ENCODE results near the gene ZBTB39. TPM values are rescaled to one million over a fixed set of nuclear protein-coding genes. Genes with fewer than 3 reads are reported as not detected.

The ZBTB39 gene
- total RNA-seq, 1 experiment from 2014 or later: 31.2 TPM

DNA sequence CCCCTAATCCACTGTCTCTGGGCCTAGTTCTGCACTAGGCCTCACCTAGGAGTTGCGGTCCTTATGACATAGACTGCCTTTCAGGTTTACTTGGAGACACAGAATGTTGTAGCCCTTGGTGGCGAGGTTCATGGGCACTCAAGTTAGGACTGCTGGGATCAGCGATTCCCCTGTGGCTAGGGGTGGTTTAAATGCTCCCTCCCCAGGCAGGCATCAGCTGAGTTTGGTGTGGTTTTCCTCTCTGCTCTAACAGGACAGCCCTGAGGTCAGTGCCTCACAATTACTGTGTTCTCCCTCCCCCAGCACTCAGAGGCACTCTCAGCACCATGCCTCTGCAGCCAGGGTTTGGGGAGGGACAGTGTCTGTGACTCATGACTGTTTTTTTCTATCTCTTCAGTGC, 26.7 kb downstream of the ZBTB39 start:
- Histone ChIP-seq H3K56ac (ENCODE audit: insufficient read length, low read depth, low read length) (no peak overlapping the region), H2BK120ac (ENCODE audit: low read depth, low read length, poor library complexity, severe bottlenecking) (no peak overlapping the region), H3K27ac (ENCODE audit: insufficient read length, low read depth, low read length) (no peak overlapping the region), H3T11ph (ENCODE audit: low read length) (no peak overlapping the region), H3K9me3 (ENCODE audit: control insufficient read depth, low read depth, low read length) (no peaks in the 10 kb centered on the region), H4K8ac (replicated peaks; ENCODE audit: insufficient read length, low read depth, low read length) (no peak overlapping the region), H4K20me1 (ENCODE audit: control insufficient read depth, insufficient read depth, insufficient read length) (no peaks in the 10 kb centered on the region), H3K4me1 (ENCODE audit: insufficient read depth, low read length) (no peaks in the 10 kb centered on the region), H2BK20ac (ENCODE audit: low read depth, low read length, poor library complexity, severe bottlenecking) (no peak overlapping the region), H2BK15ac (ENCODE audit: low read depth, low read length) (no peak overlapping the region), H3K79me1 (ENCODE audit: insufficient read depth, low read depth, low read length, poor library complexity, severe bottlenecking) (no peaks in the 10 kb centered on the region), H2AFZ (ENCODE audit: low read length) (no peak overlapping the region), H3K27me3 (ENCODE audit: insufficient read depth, low read length) (no peaks in the 10 kb centered on the region), H3K23ac (ENCODE audit: insufficient read length, low read depth, low read length) (no peak overlapping the region), H3K4ac (ENCODE audit: low read depth, low read length) (no peak overlapping the region), H3K9ac (ENCODE audit: extremely low read depth, insufficient read length, low read length) (no peak overlapping the region), H3K14ac (ENCODE audit: insufficient read depth, low read length) (no peak overlapping the region; the same call in 1 of the 2 replicates), H3K79me2 (ENCODE audit: insufficient read depth, low read length) (no peaks in the 10 kb centered on the region), H2BK5ac (ENCODE audit: insufficient read length, low read length) (no peak overlapping the region), H2AK5ac (ENCODE audit: insufficient read length, low read length) (no peak overlapping the region), H3K18ac (ENCODE audit: insufficient read length, low read depth, low read length) (no peak overlapping the region), H3K4me2 (ENCODE audit: insufficient read depth, insufficient read length, low read length) (no peak overlapping the region), H2BK12ac (ENCODE audit: insufficient read length, low read depth, low read length) (no peak overlapping the region), H3K23me2 (ENCODE audit: insufficient read length, low read depth, low read length, poor library complexity, severe bottlenecking) (no peaks in the 10 kb centered on the region), H4K91ac (ENCODE audit: insufficient read length, low read depth, low read length) (no peak overlapping the region), H4K5ac (ENCODE audit: insufficient read length, low read depth, low read length) (no peak overlapping the region)
- H3K4me1 Mint-ChIP-seq: no peaks in the 10 kb centered on the region
- H3K4me3 Mint-ChIP-seq: no peak overlapping the region
- no peak for DNase-seq
- H3K27me3 Mint-ChIP-seq (ENCODE audit: low read depth): no peaks in the 10 kb centered on the region; the same call in 1 of the 2 replicates
- WGBS (ENCODE audit: extremely low coverage, insufficient read length, low lambda C conversion rate): no CpG with 5 or more reads among the region's 3 CpGs
- H3K36me3 Mint-ChIP-seq (ENCODE audit: insufficient read depth in 1 of 3, low read depth in 3 of 3): peaks cover 0 to 4% (median 0%) of the 10 kb centered on the region in 3 experiments; a peak in 2 of 7 replicates
- peaks cover 3 to 4% of the 10 kb centered on the region in 2 experiments; a peak in 3 of 5 replicates for H3K9me3 Mint-ChIP-seq
- H3K27ac Mint-ChIP-seq: 0 out of 7 replicates have a peak overlapping the region, but pooled peaks of 1 of the 3 experiments have one; percentile 33
- TF ChIP-seq CTCF (conservative IDR thresholded peaks at IDR 0.05): no peak
